ENCODE data around the gene ZP4. TPM values are rescaled to one million over a fixed set of nuclear protein-coding genes. Genes with fewer than 3 reads are reported as not detected.

Gene ZP4
- total RNA-seq, 1 donor from 2014 or later, result not detected

GRCh38 chr1:237884237-237884636, 6.5 kb downstream of the ZP4 start:
- ChIA-PET CTCF (no interaction called here), POLR2A (no interaction called here)
- Mint-ChIP-seq H3K9me3 (no peaks in the 10 kb centered on the region), H3K36me3 (ENCODE audit: low read depth) (no peaks in the 10 kb centered on the region), H3K27ac (no peak overlapping the region), H3K27me3 (no peaks in the 10 kb centered on the region), H3K4me3 (no peak overlapping the region), H3K4me1 (no peaks in the 10 kb centered on the region)
- ATAC-seq (ENCODE audit: low read depth), result no peak
- no peak for DNase-seq
- intact Hi-C loops (cut with micrococcal nuclease), result no loop called here
- no peak for TF ChIP-seq CTCF (IDR thresholded peaks at IDR 0.05)

GRCh38 chr1:237879195-237879594, 11.5 kb downstream of the ZP4 start:
- ChIA-PET POLR2A (no interaction called here), CTCF (no interaction called here)
- TF ChIP-seq CTCF (IDR thresholded peaks at IDR 0.05), result no peak
- intact Hi-C loops (cut with micrococcal nuclease), result no loop called here
- Mint-ChIP-seq H3K27ac (no peak overlapping the region), H3K4me3 (no peak overlapping the region), H3K9me3 (no peaks in the 10 kb centered on the region), H3K4me1 (no peaks in the 10 kb centered on the region), H3K36me3 (ENCODE audit: low read depth) (no peaks in the 10 kb centered on the region), H3K27me3 (no peaks in the 10 kb centered on the region)
- DNase-seq (no peak), ATAC-seq (ENCODE audit: low read depth) (no peak)

GRCh38 chr1:237878406-237878805, 12.3 kb downstream of the ZP4 start:
- Mint-ChIP-seq H3K27ac (no peak overlapping the region), H3K27me3 (no peaks in the 10 kb centered on the region), H3K9me3 (no peaks in the 10 kb centered on the region), H3K4me3 (no peak overlapping the region), H3K36me3 (ENCODE audit: low read depth) (no peaks in the 10 kb centered on the region), H3K4me1 (no peaks in the 10 kb centered on the region)
- CTCF ChIA-PET, result no interaction called here
- ATAC-seq (ENCODE audit: low read depth), result no peak
- TF ChIP-seq CTCF (IDR thresholded peaks at IDR 0.05), result no peak
- DNase-seq, result no peak
- POLR2A ChIA-PET, result no interaction called here
- intact Hi-C loops (cut with micrococcal nuclease), result no loop called here

- intact Hi-C loops (cut with micrococcal nuclease), result no loop called here
- no peaks in the 10 kb centered on the region for H3K9me3 Mint-ChIP-seq
- no peak overlapping the region for H3K27ac Mint-ChIP-seq
- H3K27me3 Mint-ChIP-seq, result no peaks in the 10 kb centered on the region
- POLR2A ChIA-PET, result no interaction called here
- DNase-seq, result no peak
- H3K4me3 Mint-ChIP-seq, result no peak overlapping the region
- no peak for ATAC-seq (ENCODE audit: low read depth)
- H3K4me1 Mint-ChIP-seq, result no peaks in the 10 kb centered on the region
- TF ChIP-seq CTCF (IDR thresholded peaks at IDR 0.05), result no peak
- CTCF ChIA-PET, result no interaction called here
- H3K36me3 Mint-ChIP-seq (ENCODE audit: low read depth), result no peaks in the 10 kb centered on the region
These were observed 13.1 kb downstream of the ZP4 start for GRCh38 chr1:237877631-237878030.

- no peak overlapping the region for H3K27ac Mint-ChIP-seq
- ChIA-PET POLR2A (no interaction called here), CTCF (no interaction called here)
- no peaks in the 10 kb centered on the region for H3K27me3 Mint-ChIP-seq
- no peak for ATAC-seq (ENCODE audit: low read depth)
- no peaks in the 10 kb centered on the region for H3K9me3 Mint-ChIP-seq
- no peak for TF ChIP-seq CTCF (IDR thresholded peaks at IDR 0.05)
- no peak overlapping the region for H3K4me3 Mint-ChIP-seq
- intact Hi-C loops (cut with micrococcal nuclease), result no loop called here
- H3K36me3 Mint-ChIP-seq (ENCODE audit: low read depth), result no peaks in the 10 kb centered on the region
- DNase-seq, result no peak
- H3K4me1 Mint-ChIP-seq, result no peaks in the 10 kb centered on the region
These were observed 15.4 kb downstream of the ZP4 start for GRCh38 chr1:237875291-237875690.
